Stomach (tissue), 9 donors: ENCODE data around the gene CLSTN2. TPM values are rescaled to one million over a fixed set of nuclear protein-coding genes. Genes with fewer than 3 reads are reported as not detected.

ENCODE experiments used
- DNase-seq, 2 donors: peaks; one replicate each; pipeline versions ENCODE4 v3.0.0 to v3.0.0-alpha.2; 2013 to 2019
- H3K27ac ChIP-seq, 5 donors: fragments of 200-600 bp in 4 of 5; sonication (generic) in 4 of 5; one replicate each; pipeline ENCODE4 v1.5.1; 2013 to 2019; ENCODE audit warnings: mild to moderate bottlenecking in 1 of 5, moderate library complexity in 1 of 5
- H3K27me3 ChIP-seq, 3 donors: fragments of 200-600 bp; sonication (generic); one replicate each; pipeline ENCODE4 v1.5.1; 2017 to 2019; ENCODE audit warnings: mixed run types in 1 of 3
- H3K36me3 ChIP-seq, 4 donors: fragments of 200-600 bp; sonication (generic); 1 replicate in 3 of 4; 2 replicates in 1 of 4; pipeline ENCODE4 v1.5.1; 2016 to 2019
- H3K4me1 ChIP-seq, 4 donors: fragments of 200-600 bp; sonication (generic); one replicate each; pipeline ENCODE4 v1.5.1; 2016 to 2019
- H3K4me3 ChIP-seq, 4 donors: fragments of 200-600 bp; sonication (generic) in 3 of 4; one replicate each; pipeline ENCODE4 v1.5.1; 2016 to 2019; ENCODE audit warnings: mild to moderate bottlenecking in 1 of 4
- H3K9me3 ChIP-seq, 4 donors: fragments of 200-600 bp; sonication (generic); one replicate each; pipeline ENCODE4 v1.5.1; 2016 to 2019
- CTCF ChIP-seq, 7 experiments: fragments of 450-650 bp in 4 of 7; fragments of 200-600 bp in 3 of 7; sonication (generic) in 3 of 7; IDR thresholded peaks; one replicate each; pipeline ENCODE4 v1.5.1; 2016 to 2019; ENCODE audit warnings: antibody characterized with exemption in 7 of 7, control low read depth in 2 of 7, mild to moderate bottlenecking in 1 of 7
- EP300 ChIP-seq: sonication (generic); formaldehyde crosslinking; IDR thresholded peaks from one replicate; pipeline ENCODE4 v1.6.1; 2017; ENCODE audit warnings: antibody characterized with exemption
- POLR2A ChIP-seq, 4 donors: fragments of 450-650 bp; IDR thresholded peaks; one replicate each; pipeline ENCODE4 v1.6.1; 2016; ENCODE audit warnings: antibody characterized with exemption in 4 of 4, control low read depth in 2 of 4, mild to moderate bottlenecking in 1 of 4, moderate library complexity in 1 of 4
- POLR2AphosphoS5 ChIP-seq, 3 donors: sonication (generic); formaldehyde crosslinking; IDR thresholded peaks; one replicate each; pipeline ENCODE4 v1.6.1; 2016; ENCODE audit warnings: antibody characterized with exemption in 3 of 3
- WGBS, 5 donors: extraction: QIAGEN DNeasy Blood & Tissue Kit in 3 of 5; methylation state at CpG; one replicate each; pipeline versions ENCODE4 v1.1.5 to v1.1.7; 2013 to 2018; 5-methylcytosine and 5-hydroxymethylcytosine counted together
- intact Hi-C: fragments of 100-400 bp; cut with DNase I; formaldehyde crosslinking; loops from one replicate; pipeline ENCODE4 v1.15.1; 2023; ENCODE audit warnings: low total_unique reads
- polyA plus RNA-seq, 3 donors: library from polyadenylated mRNA; stranded (reverse); fragments of 200-250 nt; gene quantifications; one replicate each; pipeline ENCODE4 v1.2.3, GENCODE V29; 2013
- total RNA-seq, 5 donors: library from RNA; depleted of rRNA; stranded (reverse); fragments of >200 nt; gene quantifications; one replicate each; pipeline versions ENCODE4 v1.1.0 to v1.2.3, GENCODE V29; 2014 to 2016
- donor health status: healthy with polysubstance abuse.
- donor health status: Bipolar disorder and iron deficiency.
- donor health status: healthy.

CLSTN2 gene
- total and polyA plus RNA-seq, 8 donors = 0.10 to 5.4 (median 1.7) TPM

GRCh38 chr3:140440446-140440845 lies 505.5 kb downstream of the CLSTN2 start:
- Histone ChIP-seq H3K4me3 (no peak overlapping the region), H3K27me3 (no peaks in the 10 kb centered on the region), H3K27ac (no peak overlapping the region), H3K36me3 (no peaks in the 10 kb centered on the region), H3K4me1 (no peaks in the 10 kb centered on the region), H3K9me3 (no peaks in the 10 kb centered on the region)
- no peak for TF ChIP-seq CTCF (IDR thresholded peaks at IDR 0.05)
- TF ChIP-seq POLR2AphosphoS5 (IDR thresholded peaks at IDR 0.05) = no peak
- no peak for DNase-seq
- intact Hi-C loops = no loop called here
- 82 to 94% (median 90%) methylated on average over 1 of the region's 1 CpG for WGBS, 5 donors

- H3K4me3 ChIP-seq = no peak overlapping the region
- intact Hi-C loops = no loop called here
- DNase-seq = no peak
- 52 to 84% (median 68%) methylated on average over 2 of the region's 2 CpGs for WGBS, 5 donors
- H3K27me3 ChIP-seq = no peaks in the 10 kb centered on the region
- no peak for TF ChIP-seq POLR2A (IDR thresholded peaks at IDR 0.05)
- TF ChIP-seq POLR2AphosphoS5 (IDR thresholded peaks at IDR 0.05) = no peak
- no peak for TF ChIP-seq EP300
- TF ChIP-seq CTCF (IDR thresholded peaks at IDR 0.05) = no peak
- no peaks in the 10 kb centered on the region for H3K9me3 ChIP-seq
- H3K4me1 ChIP-seq = no peaks in the 10 kb centered on the region
- H3K36me3 ChIP-seq = no peaks in the 10 kb centered on the region
- no peak overlapping the region for H3K27ac ChIP-seq
These were observed 506.0 kb downstream of the CLSTN2 start for GRCh38 chr3:140441006-140441405.

GRCh38 chr3:140442621-140443020 lies 507.6 kb downstream of the CLSTN2 start:
- TF ChIP-seq POLR2AphosphoS5 (IDR thresholded peaks at IDR 0.05) = no peak
- no peak for TF ChIP-seq POLR2A (IDR thresholded peaks at IDR 0.05)
- TF ChIP-seq EP300 = no peak
- no peak for TF ChIP-seq CTCF (IDR thresholded peaks at IDR 0.05)
- DNase-seq = no peak
- Histone ChIP-seq H3K27me3 (no peaks in the 10 kb centered on the region), H3K27ac (no peak overlapping the region), H3K4me1 (no peaks in the 10 kb centered on the region), H3K4me3 (no peak overlapping the region), H3K9me3 (no peaks in the 10 kb centered on the region), H3K36me3 (no peaks in the 10 kb centered on the region)
- WGBS, 5 donors = 79 to 93% (median 90%) methylated on average over 2 of the region's 2 CpGs
- intact Hi-C loops = no loop called here

- no peaks in the 10 kb centered on the region for H3K36me3 ChIP-seq
- no peak for DNase-seq
- no peak for TF ChIP-seq EP300
- WGBS, 5 donors = 33 to 52% (median 35%) methylated on average over 7 of the region's 7 CpGs
- H3K27me3 ChIP-seq = no peaks in the 10 kb centered on the region
- intact Hi-C loops = no loop called here
- no peaks in the 10 kb centered on the region for H3K4me1 ChIP-seq
- no peak overlapping the region for H3K4me3 ChIP-seq
- H3K9me3 ChIP-seq = no peaks in the 10 kb centered on the region
- H3K27ac ChIP-seq = no peak overlapping the region
These were observed 508.1 kb downstream of the CLSTN2 start for GRCh38 chr3:140443073-140443472.

- WGBS, 5 donors = 63 to 80% (median 70%) methylated on average over 3 of the region's 3 CpGs
- DNase-seq = no peak
- Histone ChIP-seq H3K9me3 (no peaks in the 10 kb centered on the region), H3K27ac (no peak overlapping the region), H3K4me3 (no peak overlapping the region), H3K36me3 (no peaks in the 10 kb centered on the region), H3K27me3 (no peaks in the 10 kb centered on the region), H3K4me1 (no peaks in the 10 kb centered on the region)
- intact Hi-C loops = no loop called here
- TF ChIP-seq EP300 (no peak), CTCF (IDR thresholded peaks at IDR 0.05) (no peak), POLR2AphosphoS5 (IDR thresholded peaks at IDR 0.05) (no peak), POLR2A (IDR thresholded peaks at IDR 0.05) (no peak)
These were observed 508.8 kb downstream of the CLSTN2 start for GRCh38 chr3:140443806-140444205.
